Stimulated activated naive CD4-positive, alpha-beta T cell treated with Interleukin-2 at 50 U/mL for 16 hours (primary cell): Measurements from ENCODE around the gene SMPD3.

Experiments
- DNase-seq: peaks from one replicate; lab custom pipeline; 2025; lab: John Stamatoyannopoulos, UW

SMPD3 gene

GRCh38 chr16:68355447-68356248, 92.7 kb downstream of the SMPD3 start:
- no peak for DNase-seq

GRCh38 chr16:68354816-68355215, 93.5 kb downstream of the SMPD3 start:
- DNase-seq: no peak

DNA sequence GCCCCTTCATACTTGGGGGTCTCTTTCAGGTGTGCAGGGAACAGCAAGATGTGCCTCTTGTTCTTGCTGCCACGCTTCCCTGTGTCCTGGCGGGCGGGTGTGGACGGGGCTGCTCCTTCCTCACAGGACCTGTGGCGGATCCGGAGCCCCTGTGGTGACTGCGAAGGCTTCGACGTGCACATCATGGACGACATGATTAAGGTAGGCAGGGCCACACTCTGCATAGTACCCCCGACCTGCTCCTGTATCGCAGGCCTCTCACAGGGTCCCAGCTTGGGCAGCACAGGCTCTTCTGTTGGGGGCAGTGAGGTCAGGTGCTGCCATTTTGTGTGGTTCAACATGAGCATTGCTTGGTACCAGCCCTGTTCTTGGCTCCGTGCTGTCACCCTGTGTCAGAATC, 94.9 kb downstream of the SMPD3 start:
- no peak for DNase-seq

DNA sequence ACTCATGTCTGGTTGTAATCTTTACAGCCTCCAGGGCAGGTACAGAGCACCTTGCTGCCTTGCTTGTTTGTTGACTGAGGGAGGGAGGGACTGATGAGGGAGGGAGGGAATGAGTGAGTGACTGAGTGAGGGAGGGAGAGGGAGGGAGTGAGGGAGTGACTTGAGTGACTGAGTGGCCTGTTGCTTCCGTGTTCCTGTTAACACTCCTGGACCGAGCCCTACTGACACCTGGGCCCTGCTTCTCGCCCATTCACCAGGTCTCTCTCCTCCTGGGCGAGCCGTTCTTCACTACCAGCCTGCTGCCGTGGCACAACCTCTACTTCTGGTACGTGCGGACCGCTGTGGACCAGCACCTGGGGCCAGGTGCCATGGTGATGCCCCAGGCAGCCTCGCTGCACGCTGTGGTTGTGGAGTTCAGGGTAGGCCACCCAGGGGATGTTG, 96.3 kb downstream of the SMPD3 start:
- DNase-seq: no peak

GRCh38 chr16:68351463-68351862, 96.8 kb downstream of the SMPD3 start:
- DNase-seq: no peak

- DNase-seq: no peak
Measured at GRCh38 chr16:68350813-68351350, 97.4 kb downstream of the SMPD3 start.

DNA sequence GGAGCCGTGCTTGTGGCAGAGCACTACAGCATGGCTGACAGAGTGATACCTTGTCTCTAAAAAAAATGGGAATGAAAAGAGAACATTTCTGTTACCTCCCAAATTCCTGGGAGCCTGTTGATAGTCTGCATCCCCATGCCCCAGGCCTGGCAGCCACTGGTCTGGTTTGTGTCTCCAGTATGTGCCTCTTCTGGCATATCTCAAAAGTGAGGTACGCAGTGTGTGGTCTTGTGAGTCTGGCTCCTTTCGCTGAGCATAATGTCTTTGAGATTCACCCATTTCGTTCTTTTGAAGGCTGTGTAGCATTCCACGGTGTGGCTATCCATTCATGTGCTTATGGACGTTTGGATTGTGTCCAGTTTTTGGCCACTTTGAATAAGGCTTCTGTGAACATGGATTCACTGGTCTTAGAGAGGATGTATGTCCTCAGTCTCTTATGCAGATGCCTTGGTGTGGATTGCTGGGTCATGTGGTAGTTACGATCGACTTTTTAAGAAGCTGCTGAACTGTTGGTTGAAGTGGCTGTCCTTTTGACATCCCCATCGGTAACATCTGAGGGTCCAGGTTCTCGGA, 98.4 kb downstream of the SMPD3 start:
- no peak for DNase-seq

DNA sequence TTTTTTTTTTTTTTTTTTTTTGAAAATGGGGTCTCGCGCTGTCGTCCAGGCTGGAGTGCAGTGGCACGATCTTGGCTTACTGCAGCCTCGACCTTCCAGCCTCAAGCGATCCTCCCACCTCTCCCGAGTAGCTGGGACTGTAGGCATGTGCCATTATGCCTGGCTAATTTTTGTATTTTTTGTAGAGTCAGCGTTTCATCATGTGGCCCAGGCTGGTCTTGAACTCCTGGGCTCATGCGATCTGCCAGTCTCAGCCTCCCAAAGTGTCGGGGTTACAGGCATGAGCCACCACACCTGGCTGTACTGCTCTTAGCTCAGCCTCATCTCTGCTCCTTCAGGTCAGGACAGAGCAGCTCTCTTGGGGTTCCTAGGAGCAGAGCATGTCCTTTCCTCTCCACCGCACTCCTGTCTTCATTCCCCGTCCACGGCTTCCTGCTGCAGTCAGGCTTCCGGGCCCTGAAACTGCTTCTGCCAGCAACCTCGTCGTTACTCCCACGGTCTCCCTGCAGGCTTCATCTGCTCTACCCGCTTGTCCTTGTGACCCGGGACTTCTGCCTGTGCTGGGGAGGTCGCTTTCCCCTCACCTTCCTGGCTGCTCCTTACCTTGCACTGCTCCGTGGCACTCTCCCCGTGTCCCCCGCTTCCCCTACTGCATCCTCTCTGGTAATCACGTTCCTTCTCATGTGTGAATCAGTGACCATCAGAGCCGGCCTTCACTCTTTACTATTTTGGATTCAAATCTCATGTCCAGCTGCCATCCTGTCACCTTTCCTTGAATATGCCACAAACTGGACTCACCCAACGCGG, 99.5 kb downstream of the SMPD3 start:
- no peak for DNase-seq

DNA sequence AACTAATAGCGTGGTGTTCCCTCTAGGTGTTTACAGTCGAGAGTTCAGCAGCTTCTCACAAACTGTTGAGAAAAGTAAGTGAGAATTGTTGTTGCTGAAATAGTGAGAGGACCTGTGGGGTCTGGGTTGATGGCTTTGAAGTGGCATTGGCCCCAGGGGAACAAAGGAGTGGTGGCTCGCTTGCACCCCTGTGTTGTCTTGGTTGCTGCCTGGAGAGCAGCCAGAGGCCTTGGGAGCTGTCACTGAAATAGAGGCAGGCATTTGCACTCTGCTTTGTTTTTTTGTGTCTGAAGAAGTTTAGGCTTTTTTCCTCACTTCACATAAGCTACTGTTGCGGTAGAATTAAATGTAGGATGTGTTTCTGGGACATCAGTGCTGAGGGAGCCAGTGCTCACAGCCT, 100.7 kb downstream of the SMPD3 start:
- no peak for DNase-seq

GRCh38 chr16:68346892-68347480, 101.3 kb downstream of the SMPD3 start:
- no peak for DNase-seq

GRCh38 chr16:68345958-68346635, 102.2 kb downstream of the SMPD3 start:
- no peak for DNase-seq

DNA sequence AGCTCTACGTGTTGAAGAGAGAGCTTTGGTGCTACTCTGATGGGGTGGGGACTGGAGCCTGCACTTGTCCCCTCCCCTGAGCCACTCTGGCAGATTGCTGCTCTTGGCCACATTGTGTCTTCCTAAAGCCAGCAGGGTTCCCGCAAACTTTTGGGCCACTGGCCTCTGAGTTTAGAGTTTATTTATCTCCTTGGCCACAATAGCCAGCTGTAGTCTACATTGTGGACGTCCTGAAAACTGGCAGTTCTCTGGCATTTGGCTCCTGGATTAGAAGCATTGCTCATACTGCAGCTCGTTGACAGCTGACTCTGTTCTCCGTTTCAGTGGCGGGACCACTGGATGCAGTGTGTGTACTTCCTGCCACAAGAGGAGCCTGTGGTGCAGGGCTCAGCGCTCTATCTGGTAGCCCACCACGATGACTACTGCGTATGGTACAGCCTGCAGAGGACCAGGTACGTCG, 102.9 kb downstream of the SMPD3 start:
- DNase-seq: no peak

DNA sequence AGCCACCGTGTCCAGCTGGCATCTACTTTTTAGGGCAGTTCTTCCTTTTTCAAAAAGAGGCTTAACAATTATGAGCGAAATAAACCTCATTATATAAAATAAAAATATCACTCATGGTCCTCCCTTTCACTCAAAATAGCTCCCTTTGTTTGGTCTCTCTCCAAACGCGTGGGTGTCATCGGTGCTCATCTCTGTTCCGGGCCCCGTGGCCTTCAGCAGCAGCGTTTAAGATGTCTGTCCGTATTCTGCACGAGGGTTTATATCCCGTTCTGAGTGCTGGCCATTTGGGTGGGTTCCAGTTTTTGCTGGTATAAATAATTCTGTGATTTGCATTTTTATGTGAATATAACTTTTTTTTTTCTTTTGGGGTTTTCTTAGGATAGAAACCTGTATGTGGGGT, 104.1 kb downstream of the SMPD3 start:
- no peak for DNase-seq

DNA sequence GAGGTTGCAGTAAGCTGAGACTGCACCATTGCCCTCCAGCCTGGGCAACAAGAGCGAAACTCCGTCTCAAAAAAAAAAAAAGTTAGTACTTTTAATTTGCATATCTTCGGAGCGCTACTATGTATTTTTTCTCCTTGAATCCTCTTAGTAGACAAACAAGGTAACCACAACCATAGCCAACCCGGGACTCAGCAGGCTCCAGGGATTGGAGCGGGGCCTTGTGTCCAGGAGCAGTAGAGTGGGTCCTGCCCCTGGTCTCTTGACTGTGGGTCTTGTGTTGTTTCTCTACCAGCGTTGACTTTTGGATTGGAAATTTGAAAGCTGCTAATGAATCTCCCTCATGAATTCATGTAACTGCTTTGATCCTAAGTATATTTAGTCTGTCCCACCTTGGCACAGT, 105.2 kb downstream of the SMPD3 start:
- DNase-seq: no peak

GRCh38 chr16:68342620-68343019, 105.7 kb downstream of the SMPD3 start:
- DNase-seq: no peak

DNA sequence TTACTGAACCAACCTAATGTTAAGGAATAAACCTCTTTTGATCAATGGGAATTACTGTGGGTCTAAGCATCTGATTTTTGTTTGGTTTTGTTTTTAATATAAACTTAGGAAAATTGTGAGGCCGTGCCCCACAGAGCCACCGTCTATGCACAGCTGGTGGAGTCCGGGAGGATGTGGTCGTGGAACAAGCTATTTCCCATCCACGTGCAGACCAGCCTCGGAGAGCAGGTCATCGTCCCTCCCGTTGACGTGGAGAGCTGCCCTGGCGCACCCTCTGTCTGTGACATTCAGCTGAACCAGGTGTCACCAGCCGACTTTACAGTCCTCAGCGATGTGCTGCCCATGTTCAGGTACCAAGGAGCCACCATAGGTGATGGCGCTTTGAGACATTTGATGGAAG, 109.1 kb downstream of the SMPD3 start:
- no peak for DNase-seq

GRCh38 chr16:68338326-68339119, 109.8 kb downstream of the SMPD3 start:
- DNase-seq: no peak

- no peak for DNase-seq
Measured at GRCh38 chr16:68335175-68335574, 113.1 kb downstream of the SMPD3 start.

- DNase-seq: no peak
Measured at GRCh38 chr16:68332411-68333121, 115.7 kb downstream of the SMPD3 start.

GRCh38 chr16:68331879-68332410, 116.4 kb downstream of the SMPD3 start:
- no peak for DNase-seq
